T-helper 1 cell treated with Interleukin-12 subunit alpha and Interleukin-12 subunit beta and Interleukin-4 antibody, amounts not matched to agents 30 ng/mL and 1 ng/mL, for 36 hours (primary cell): ENCODE results near the gene CD7. TPM values are rescaled to one million over a fixed set of nuclear protein-coding genes. Genes with fewer than 3 reads are reported as not detected.

Source experiments
- intact Hi-C: fragments of 100-400 bp; cut with micrococcal nuclease; formaldehyde crosslinking; loops from one replicate; pipeline ENCODE4 v1.15.1; 2024
- total RNA-seq: library from RNA; stranded (reverse); gene quantifications from 2 replicates; pipeline ENCODE4 v1.2.3, GENCODE V29; 2022

CD7 gene
- total RNA-seq, 1 donor from 2014 or later, result 405 TPM

DNA sequence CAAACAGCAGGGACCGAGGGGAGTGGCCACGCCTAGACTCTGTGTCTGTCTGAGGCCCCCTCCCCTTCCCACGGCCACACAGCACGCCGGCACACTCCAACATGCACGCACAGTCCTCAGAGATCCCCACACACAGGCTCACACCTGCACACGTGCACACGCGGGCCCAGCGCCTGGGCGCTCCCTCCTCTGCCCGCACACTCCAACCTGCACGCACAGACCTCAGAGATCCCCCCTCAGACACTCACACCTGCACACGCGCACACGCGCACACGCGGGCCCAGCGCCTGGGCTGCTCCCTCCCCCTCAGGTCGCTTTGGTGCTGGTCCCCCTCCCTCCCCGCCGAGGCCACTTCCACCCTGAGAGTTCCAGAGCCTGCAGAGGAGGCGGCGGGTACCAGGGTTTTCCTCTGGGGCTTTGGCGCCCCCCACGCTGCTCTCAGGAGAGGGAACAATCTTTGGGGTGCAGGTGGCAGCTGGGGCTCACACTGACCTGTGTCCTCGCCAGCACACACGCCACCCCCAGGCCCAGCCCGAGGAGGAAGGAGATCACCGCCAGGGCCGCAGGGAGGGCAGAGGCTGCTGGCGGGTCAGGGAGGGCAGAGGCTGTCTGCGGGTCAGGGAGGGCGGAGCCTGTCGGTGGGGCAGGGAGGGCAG, 1.6 kb downstream of the CD7 start:
- intact Hi-C loops, result loop anchor here (1.0 kb wide), 1 partner anchor 43 kb away; the partner anchor contains the start of gene CSNK1D

DNA sequence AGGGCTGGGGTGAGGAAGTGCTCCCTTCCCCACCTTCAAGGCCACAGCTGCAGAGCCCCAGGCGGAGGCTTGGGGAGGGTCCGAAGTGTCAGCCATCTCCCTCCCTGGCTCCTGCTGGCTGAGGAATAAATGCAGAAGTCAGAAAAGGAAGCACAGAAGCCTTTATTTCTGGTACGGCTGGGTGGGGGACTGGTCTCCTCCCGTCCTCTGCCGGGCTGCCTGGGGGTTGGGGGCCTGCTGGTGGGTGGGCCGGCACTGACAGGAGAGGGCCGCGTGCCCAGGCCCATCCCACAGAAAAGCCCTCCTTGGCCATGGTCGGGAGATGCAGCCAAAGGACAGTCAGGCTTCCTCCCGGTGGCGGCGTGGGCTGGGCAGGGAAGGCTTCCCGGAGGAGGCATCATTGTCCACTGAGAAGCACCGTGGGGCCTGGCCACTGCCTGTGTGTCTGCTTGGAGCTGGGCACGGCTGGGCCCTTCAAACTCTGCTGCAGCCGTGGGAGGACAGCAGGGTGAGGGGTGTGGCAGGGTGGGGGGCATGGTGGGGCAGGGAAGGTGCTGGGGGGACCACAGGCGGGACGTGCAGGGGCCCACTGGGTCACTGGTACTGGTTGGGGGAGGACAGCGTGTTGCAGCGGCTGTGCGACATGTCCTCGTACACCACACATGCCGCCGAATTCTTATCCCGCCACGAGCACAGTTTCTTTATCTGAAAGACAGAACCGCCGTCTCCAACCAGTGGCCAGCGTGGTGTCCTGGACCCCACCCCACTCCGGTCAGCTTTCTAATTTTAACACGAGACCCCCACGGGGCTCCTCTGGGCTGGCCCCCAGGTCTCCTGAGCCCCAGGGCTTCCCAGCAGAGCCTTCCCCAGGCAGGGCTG, 2.4 kb downstream of the CD7 start:
- intact Hi-C loops, result no loop called here

DNA sequence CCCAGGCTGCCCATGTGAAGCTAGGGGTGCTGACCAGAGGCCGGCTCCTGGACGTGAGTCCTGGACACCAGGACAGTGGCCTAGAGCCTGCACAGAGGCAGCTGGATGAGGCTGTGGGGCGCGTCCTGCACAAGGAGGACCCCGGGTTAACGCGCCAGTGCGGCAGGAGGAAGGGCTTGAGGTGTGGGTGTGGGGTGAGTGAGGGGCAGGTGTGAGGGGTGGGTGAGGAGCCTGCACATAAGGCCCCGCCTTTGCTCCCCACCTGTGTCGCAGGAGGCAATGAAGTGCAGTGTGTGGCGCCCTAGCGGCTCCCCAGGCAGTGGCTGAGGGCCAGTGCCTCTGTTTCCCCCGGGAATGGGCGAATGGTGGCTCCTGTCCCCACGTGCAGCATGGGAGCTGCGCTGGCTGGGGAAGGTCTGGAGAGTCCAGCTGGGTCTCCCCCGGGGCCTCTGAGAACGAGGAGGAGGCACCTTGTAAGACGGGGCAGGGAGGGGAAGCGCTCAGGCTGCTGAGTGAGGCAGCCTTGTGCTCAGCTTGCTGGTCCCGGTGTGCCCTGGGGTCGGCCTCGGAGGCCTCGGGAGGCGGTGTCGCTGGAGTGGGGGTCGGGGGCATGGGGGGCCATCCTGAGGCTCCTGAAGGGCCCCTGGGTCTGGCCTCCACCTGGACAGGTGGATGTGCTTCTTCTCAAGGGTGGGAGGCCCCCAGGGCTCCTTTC, 3.2 kb downstream of the CD7 start:
- intact Hi-C loops, result no loop called here

DNA sequence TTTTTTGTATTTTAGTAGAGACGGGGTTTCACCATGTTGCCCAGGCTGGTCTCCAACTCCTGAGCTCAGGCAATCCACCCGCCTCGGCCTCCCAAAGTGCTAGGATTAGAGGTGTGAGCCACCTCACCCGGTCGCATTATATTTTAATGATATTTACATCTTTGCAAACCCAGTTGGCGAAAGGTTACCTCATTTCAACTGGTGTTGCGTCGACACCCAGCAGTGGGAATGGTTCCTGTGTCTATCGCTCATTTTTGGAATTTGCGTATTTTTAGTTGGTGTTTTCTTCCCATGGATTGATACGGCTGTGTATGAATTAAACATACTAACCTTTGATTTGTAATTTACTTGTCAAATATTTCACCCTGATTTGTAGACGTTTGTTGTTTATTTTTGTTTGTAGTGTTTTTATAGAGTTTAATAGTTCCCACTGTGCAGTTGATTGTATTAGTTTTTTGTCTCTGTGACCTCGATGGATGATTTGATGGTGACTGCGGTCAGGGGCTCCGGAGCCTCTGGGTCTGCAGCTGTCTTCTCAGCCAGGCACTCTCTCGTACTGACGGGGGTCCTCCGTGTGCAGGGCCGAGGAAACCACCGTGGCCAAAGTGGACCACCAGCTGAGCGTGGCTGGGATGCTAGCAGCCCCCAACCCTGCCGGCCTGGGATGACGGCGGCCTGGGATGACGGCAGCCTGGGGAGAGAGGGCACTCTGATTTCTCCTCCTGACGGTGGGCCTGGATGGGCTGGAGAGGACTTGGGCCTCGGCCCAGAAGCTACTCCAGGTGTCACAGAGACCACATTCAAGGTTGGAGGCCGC, 4.0 kb downstream of the CD7 start:
- intact Hi-C loops, result no loop called here

DNA sequence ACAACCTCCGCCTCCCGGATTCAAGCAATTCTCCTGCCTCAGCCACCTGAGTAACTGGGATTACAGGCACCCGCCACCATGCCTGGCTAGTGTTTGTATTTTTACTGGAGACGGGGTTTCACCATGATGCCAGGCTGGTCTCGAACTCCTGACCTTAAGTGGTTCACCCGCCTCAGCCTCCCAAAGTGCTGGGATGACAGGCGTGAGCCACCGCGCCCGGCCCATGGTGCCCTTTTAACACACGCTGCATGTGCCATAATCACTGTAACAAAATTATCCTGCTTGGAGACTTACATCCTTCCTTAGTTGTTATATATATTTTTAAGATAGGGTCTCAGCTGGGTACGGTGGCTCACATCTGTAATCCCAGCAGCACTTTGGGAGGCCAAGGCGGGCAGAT, 5.4 kb downstream of the CD7 start:
- intact Hi-C loops, result no loop called here

DNA sequence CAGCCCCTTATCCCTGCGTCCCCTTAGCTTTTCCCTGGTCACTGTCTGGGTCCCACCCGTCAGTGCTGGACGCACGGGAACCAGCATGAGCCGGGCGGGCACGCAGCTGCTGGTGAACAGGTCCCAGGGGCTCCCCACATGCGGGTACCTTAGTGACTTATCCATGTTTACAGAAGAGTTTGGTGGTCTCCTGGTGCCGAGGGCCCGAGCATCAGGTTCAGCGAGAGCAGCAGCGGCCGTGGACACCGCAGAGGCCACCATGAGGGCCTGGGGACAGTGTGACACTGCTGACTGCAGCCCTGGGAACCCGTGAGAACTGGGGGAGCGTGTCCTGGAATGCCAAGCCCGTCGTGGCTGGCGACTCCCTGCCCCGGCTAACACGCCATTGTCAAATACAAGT, 6.5 kb downstream of the CD7 start:
- intact Hi-C loops, result no loop called here

DNA sequence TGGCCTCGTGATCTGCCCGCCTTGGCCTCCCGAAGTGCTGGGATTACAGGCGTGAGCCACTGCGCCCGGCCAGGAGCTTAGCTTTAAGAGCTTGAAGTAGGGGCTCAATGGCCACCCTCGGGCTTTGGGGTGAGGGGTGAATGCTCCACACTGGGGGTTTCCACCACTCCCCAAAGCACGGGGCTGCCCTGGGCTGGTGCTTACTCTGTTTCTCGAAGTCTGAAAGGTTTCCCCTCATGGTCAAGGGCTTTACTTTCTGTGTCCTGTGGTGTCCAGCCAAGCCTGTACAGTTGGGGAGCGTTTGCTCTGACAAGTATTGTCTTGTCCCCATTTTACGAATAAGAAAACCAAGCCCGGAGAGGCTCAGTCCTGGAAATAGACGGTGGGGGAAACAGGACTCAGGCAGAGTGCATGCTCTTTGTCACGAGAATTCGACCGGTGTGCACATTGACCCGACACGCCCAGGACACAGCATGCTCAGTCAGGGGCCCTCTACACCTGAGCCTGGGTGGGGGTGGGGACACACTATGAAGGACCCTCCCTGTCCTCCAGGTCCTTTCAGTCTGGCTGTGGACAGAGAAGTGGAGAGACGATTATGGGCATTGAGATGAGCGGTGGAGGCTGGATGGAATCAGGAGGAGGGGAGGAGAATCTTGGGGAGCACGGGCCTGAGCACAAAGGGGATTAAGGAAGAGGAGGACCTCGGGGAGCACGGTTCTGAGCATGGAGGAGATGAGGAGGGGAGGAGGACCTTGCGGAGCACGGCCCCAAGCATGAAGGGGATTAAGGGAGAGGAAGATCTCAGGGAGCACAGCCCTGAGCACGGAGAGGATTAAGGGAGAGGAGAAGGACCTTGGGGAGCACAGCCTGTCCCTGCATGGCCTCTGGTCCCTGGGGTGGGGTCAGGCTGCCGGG, 7.5 kb downstream of the CD7 start:
- intact Hi-C loops, result no loop called here

DNA sequence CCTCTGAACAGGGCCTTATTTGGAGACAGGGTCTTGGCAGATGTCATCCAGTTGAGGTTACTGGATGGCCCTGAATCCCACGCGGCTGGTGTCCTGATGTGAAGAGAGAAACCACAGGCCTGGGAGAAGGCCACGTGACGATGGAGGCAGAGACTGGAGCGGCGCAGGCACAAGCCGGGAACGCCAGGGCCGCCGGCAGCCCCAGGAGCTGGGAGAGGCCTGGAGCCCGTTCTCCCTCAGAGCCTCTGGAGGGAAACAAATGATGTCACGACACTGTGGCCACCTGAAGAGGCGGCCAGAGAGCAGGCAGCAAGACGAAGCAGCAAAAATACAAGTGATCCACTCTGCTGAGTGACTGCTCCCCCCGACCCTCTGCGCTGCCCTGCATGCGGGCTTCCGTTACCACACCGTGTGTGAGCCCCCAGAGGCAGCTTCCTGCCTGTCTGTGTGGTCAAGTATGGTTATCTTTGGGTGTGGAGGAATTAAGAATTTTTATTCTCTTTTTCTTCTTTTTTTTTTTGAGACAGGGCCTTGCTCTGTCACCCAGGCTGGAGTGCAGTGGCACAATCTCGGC, 11.6 kb downstream of the CD7 start:
- intact Hi-C loops, result no loop called here

DNA sequence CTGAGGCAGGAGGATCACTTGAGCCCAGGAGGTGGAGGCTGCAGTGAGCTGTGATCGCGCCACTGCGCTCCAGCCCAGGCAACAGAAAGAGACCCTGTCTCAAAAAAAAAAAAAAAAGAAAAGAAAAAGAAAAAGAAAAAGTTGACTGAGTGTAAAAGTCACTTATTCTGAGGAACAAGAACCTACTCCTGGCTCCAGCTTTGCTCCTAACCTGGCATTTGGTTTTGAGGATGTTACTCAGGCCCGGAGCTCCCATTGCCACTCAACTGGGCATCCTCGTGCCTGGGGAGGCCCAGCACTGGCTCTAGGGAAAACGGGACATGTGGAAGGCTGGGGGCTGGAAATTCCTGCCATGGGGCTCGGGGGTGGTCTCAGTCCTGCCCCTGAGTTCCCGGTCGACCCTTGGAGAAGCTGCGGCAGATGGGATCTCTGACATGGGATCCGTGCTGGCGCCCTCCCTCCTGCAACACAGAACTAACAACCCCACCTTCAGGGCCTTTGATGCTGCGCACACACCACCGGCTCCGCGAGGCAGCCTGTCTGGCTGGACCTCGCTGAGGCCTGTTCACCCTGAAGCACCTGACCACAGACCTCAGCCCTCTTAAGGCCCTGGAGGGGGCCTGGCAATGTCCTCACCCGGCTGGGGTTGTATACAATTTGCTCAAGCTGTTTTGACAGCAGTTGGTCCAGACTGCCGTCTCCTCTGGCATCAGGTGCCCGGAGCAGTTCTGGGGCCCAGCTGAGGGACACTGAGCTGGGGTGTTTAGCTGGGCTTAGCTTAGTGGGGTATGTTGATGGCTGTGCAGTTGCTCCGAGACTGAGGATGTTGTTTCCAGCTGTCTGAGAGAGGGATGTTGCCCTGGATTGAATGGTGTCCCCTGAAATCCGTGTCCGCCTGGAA, 12.3 kb downstream of the CD7 start:
- intact Hi-C loops, result no loop called here

DNA sequence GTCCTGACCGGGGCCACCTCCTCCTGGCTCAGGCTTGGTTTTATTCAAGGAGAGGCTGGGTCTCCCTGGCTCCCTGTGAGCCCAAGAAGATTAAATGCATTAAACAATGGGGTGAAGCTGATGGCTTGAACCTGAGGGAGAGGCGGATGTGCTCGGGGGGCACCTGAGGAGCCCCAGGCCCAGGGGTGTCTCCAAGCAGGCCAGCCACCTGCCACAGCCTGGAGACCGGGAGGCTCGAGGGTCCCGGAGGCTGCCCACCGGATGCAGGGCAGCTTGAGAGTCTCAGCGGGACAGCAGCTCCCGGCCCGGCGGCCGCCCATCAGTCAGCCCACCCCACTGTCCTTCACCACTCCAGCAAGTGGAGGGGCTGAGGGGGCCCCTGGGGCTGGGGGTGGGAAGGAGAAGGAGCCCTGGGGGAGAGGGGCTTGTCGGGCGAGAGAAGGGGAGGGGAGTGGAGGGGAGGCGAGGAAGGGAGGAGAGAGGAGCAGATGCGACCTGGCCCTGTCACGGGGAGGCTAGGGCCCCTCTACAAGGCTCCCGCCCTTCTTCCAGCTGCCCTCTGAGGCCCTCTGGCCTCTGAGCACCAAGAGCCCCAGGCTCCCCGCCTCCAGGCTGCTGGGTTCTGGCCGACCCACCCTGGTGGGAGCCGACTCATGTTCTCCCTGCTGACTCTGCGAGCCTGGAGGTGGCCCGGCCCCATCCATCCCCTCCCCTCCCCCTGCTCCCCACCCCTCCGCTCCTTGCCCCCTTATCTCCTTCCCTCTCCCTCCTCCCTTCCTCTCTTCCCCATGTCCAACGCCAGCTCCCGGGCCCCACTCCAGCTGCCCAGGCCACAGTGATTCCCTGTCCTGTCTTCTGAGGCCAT, 13.2 kb downstream of the CD7 start:
- intact Hi-C loops, result loop anchor here (1.0 kb wide), 1 partner anchor 13 kb away; the partner anchor contains the start of gene CD7

DNA sequence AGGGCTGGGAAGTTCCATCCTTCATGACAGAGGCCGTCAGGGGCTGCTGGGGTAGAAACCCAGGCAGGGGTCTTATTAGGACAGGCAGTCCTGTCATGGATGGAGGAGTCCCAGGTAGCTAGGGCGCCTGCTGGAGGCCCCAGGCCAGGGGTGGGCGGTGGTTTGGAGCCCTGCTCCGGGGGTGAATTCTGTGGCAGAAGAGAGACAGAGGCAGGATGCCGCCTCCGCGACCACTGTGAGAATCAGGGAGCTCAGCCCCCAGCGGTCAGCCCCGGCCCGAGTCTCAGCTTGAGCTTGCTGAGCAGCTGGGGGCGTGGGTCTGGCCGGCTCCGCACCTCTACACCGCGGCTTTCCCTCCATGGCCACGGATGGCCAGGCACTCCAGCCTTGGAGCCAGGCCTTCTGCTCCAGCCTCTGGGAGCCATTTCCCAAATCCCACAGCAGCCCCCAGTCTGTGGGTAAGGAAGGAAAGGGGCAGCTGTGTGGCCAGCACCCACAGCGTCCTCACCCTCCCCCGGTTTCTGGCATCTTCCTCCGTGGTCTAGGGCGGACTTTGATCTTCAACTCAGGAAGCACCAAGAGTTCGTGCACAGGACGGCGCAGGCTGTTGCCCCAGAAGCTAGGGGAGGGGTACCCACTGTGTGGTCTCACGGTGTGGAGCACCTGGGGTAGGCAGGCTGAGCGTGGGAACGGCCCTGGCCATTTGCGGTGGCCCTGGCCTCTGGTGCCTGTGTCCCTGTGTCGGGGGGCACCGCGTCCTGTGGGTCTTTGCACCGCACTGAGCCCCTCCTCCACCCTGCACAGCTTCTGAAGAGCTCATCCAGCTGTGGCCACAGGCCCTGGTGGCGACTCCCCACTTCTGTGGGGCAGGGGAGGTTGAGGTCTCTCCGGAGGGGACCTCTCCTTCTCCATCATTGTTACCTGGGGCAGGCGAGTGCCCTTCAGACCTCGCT, 14.1 kb downstream of the CD7 start:
- intact Hi-C loops, result loop anchor here (1.0 kb wide), 1 partner anchor 14 kb away; the partner anchor contains the start of gene CD7

DNA sequence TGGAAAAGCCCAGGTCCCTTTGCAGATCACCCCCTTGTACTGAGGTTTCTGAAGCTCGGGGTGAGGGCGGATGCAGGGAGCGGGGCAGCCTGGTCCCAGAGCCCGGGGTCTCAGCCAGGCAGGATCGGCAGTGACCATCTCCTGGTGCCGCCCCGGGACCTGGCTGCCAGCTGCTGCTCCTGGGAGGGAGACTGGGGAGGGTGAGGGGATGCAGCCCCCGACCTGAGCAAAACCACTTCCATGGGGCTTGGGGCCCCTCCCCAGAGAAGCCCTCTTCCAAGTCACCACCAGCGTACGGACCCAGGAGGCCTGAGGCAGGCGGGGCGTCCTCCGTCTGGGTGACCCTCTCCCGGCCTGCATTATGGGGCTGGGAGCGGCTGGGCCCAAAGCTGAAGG, 14.8 kb downstream of the CD7 start:
- intact Hi-C loops, result no loop called here

DNA sequence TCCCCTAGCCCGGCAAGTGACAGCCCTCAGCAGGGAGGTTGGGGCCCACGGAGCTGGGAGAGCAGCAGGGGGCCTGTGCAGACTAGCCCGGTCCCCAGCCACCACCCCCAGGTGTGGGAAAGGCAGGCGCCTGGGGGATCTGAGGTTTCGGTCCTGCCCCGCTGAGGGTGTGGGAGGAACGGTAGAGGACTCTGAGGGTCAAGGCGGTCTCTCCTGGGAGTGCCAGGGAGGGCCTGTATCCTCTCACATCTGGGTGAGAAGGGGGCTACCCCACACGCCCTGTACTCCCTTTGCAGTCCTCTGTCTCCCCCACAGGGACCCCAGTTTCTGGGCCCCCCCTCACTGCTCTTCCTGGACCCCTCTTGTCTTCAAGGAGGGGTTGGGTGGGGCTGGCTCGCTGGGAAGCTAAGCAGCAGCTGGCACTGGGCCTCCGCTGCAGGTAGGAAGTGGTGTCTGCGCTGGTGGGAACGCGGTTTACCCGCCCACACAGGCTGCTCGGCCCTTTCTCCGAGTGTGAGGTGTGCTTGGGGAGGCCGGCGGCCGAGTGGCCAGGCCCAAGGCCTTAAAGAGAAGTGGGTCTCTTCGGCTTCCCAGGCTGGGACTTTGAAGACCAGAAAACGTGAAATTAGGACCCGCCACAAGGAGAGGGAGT, 15.4 kb downstream of the CD7 start:
- intact Hi-C loops, result no loop called here

DNA sequence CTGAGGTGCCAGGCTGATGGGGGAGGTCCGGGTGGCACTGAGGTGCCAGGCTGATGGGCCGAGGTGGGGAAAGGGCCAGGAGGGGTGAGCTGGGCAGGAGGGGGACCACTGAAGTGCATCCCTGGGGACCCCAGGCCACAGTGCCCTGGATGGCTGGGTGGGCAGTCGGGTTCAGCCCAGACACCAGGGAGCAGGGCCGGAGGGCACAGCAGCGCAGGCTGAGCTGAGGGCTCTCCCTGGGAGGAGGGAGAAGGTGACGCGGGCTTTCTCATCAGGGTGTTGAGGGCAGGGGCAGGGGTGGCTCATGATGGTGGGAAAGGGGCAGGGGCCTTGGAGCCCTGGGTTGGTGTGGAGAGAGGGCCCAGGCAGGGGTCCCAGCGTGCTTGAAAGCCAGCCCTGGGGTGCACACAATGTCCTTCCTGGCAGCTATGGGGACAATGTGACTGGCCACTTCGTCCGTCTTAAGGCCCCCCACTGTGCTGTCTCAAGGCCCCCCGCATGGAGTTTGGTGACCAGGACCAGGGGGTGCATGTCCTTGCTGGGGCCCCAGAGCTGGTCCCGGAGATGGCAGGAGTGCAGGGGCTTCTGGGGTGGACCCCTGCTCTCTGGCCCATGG, 16.0 kb downstream of the CD7 start:
- intact Hi-C loops, result no loop called here

DNA sequence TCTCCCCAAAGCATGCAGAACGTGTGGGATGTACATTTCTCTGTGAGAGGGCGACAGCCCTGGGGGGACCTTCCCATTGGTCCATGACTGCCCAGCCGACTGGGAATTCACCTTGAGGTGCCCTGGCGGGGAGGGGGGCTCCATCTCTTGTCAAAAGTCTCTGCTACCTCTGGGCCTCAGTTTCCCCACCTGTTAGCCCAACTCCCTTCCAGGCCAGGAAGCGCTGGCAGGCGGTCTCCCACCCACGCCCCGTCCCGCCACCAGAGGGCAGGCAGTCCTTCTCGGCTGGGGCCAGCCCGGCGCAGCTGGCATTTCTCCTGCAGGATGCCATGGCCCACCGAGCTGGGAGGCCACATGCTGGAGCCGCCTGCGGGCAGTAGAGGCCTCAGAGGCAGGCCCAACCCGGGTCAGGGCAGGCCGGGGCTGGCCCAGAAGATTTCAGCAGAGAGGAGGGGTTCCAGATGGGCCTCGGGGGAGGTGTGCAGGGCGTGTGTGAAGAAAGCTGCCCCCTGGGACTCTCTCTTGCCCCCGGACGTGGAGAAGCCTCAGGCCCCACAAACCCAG, 16.6 kb downstream of the CD7 start:
- intact Hi-C loops, result no loop called here
